ENCODE data around the gene SDHAF2. TPM values are rescaled to one million over a fixed set of nuclear protein-coding genes. Genes with fewer than 3 reads are reported as not detected.

Gene SDHAF2
- total and polyA plus RNA-seq, 2 experiments from 2014 or later, result 47.8 to 74.3 TPM

DNA sequence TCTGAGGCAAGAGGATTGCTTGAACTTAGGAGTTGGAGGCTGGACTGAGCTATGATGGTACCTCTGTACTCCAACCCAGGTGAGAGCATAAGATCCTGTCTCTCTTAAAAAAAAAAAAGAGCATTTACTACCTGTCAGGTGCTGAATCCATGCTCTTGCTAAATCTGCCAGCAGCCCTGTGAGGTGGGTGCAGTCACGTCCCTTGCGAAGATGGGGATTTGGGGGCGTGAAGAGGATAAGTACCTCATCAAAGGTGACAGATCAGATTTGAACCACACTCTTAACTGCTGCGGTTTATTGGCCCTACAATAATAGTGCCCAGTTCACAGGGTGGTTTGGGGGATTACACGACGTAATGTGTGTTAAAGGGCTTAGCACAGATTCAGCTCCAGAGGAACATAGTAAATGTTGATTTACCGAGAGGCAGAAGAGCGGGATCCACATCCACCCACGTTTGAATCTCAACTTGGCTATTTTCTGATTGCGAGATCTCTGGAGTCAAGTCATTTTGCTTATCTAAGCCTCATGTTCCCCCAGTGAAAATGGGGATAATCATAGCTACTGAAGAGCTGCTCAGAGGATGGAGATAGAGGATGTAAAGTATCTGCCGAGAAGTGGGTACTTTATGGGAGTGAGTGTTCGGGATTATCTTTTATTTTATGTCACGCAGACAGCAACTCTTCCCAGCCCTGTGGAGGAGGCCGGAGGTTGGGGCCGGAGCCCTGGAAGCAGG lies 50.5 kb downstream of the SDHAF2 start:
- H3K79me2 ChIP-seq, result no peaks in the 10 kb centered on the region
- no peaks in the 10 kb centered on the region for H3K9me3 ChIP-seq (ENCODE audit: low read depth)
- no peaks in the 10 kb centered on the region for H3K36me3 ChIP-seq (replicated peaks; ENCODE audit: insufficient read depth, low read depth)
- no peaks in the 10 kb centered on the region for H4K20me1 ChIP-seq (ENCODE audit: insufficient read depth, poor library complexity, severe bottlenecking)
- H3K27me3 ChIP-seq, result no peaks in the 10 kb centered on the region
- H3K4me1 ChIP-seq (ENCODE audit: insufficient read depth), result no peaks in the 10 kb centered on the region
- no peak overlapping the region for H3K4me3 ChIP-seq
- TF ChIP-seq, protein P1, sequence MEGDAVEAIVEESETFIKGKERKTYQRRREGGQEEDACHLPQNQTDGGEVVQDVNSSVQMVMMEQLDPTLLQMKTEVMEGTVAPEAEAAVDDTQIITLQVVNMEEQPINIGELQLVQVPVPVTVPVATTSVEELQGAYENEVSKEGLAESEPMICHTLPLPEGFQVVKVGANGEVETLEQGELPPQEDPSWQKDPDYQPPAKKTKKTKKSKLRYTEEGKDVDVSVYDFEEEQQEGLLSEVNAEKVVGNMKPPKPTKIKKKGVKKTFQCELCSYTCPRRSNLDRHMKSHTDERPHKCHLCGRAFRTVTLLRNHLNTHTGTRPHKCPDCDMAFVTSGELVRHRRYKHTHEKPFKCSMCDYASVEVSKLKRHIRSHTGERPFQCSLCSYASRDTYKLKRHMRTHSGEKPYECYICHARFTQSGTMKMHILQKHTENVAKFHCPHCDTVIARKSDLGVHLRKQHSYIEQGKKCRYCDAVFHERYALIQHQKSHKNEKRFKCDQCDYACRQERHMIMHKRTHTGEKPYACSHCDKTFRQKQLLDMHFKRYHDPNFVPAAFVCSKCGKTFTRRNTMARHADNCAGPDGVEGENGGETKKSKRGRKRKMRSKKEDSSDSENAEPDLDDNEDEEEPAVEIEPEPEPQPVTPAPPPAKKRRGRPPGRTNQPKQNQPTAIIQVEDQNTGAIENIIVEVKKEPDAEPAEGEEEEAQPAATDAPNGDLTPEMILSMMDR (IDR thresholded peaks at IDR 0.05; ENCODE audit: poor library complexity), result no peak
- TF ChIP-seq EZH2 (IDR thresholded peaks at IDR 0.05; ENCODE audit: borderline replicate concordance) (no peak), EZH2phosphoT487 (IDR thresholded peaks at IDR 0.05; ENCODE audit: low read depth, severe bottlenecking, unreplicated experiment) (no peak)
- no peaks in the 10 kb centered on the region for H3K9me2 ChIP-seq (replicated peaks; ENCODE audit: insufficient read depth)
- no peak for DNase-seq (ENCODE audit: low spot score)
- H3K4me2 ChIP-seq, result no peak overlapping the region
- H2AFZ ChIP-seq, result no peak overlapping the region
- H3K27ac ChIP-seq, result no peak overlapping the region
- WGBS (ENCODE audit: low lambda C conversion rate, missing lambda C conversion rate), result 67% methylated on average over 15 of the region's 15 CpGs

DNA sequence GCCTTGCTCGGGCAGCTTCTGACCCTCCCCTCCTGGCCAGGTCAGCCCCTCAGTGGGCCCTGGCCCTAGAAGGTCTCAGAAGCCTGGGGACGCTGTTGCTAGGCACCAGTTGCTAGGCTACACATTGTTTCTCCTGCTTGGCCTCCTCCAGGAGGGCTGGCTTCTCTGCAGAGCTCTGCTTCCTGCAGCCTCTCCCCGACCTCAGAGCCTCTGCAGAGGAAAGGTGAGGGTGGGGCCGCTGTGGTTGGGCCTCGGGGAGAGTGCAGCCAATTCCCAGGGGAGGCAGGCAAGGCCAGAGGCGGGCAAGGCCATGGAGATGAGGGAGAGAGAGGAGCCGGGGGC lies 51.0 kb downstream of the SDHAF2 start:
- Histone ChIP-seq H3K9me2 (replicated peaks; ENCODE audit: insufficient read depth) (no peaks in the 10 kb centered on the region), H4K20me1 (ENCODE audit: insufficient read depth, poor library complexity, severe bottlenecking) (no peaks in the 10 kb centered on the region), H3K4me3 (no peak overlapping the region), H3K4me2 (no peak overlapping the region), H3K27ac (no peak overlapping the region), H2AFZ (no peak overlapping the region), H3K79me2 (no peaks in the 10 kb centered on the region), H3K9me3 (ENCODE audit: low read depth) (no peaks in the 10 kb centered on the region), H3K36me3 (replicated peaks; ENCODE audit: insufficient read depth, low read depth) (no peaks in the 10 kb centered on the region), H3K4me1 (ENCODE audit: insufficient read depth) (no peaks in the 10 kb centered on the region), H3K27me3 (no peaks in the 10 kb centered on the region)
- TF ChIP-seq, protein P1 (IDR thresholded peaks at IDR 0.05; ENCODE audit: poor library complexity), result no peak
- TF ChIP-seq EZH2 (IDR thresholded peaks at IDR 0.05; ENCODE audit: borderline replicate concordance), result no peak
- no peak for TF ChIP-seq EZH2phosphoT487 (IDR thresholded peaks at IDR 0.05; ENCODE audit: low read depth, severe bottlenecking, unreplicated experiment)
- peak; percentile 70 for DNase-seq (ENCODE audit: low spot score)
- WGBS (ENCODE audit: low lambda C conversion rate, missing lambda C conversion rate), result 14% methylated on average over 5 of the region's 7 CpGs

DNA sequence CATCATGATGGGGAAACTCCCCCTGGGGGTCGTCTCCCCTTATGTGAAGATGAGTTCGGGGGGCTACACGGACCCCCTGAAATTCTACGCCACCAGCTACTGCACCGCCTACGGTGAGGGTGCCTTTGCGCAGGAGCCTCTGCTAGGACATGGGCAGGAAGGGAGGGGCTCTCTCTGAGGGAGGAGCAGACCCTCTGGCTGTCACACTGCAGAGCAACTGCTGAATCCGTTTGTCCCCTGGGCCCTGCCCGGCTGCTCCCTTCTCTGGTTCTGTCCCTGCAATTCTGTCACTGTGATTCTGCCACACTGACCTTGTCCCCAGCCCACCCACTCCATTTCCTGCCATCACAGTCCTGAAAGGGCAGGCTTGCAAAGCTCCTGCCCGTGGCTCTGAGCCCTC lies 51.9 kb downstream of the SDHAF2 start:
- Histone ChIP-seq H3K79me2 (no peaks in the 10 kb centered on the region), H3K36me3 (replicated peaks; ENCODE audit: insufficient read depth, low read depth) (no peaks in the 10 kb centered on the region), H3K9me2 (replicated peaks; ENCODE audit: insufficient read depth) (no peaks in the 10 kb centered on the region), H3K4me3 (no peak overlapping the region), H3K4me1 (ENCODE audit: insufficient read depth) (no peaks in the 10 kb centered on the region), H3K9me3 (ENCODE audit: low read depth) (no peaks in the 10 kb centered on the region), H3K27ac (no peak overlapping the region), H3K4me2 (no peak overlapping the region), H4K20me1 (ENCODE audit: insufficient read depth, poor library complexity, severe bottlenecking) (no peaks in the 10 kb centered on the region), H2AFZ (no peak overlapping the region), H3K27me3 (no peaks in the 10 kb centered on the region)
- TF ChIP-seq, protein P1 (IDR thresholded peaks at IDR 0.05; ENCODE audit: poor library complexity), result no peak
- TF ChIP-seq EZH2phosphoT487 (IDR thresholded peaks at IDR 0.05; ENCODE audit: low read depth, severe bottlenecking, unreplicated experiment) (no peak), EZH2 (IDR thresholded peaks at IDR 0.05; ENCODE audit: borderline replicate concordance) (no peak)
- DNase-seq (ENCODE audit: low spot score), result no peak
- WGBS (ENCODE audit: low lambda C conversion rate, missing lambda C conversion rate), result 76% methylated on average over 9 of the region's 10 CpGs

Measured in hepatocyte (in vitro differentiated cells).